Stimulated activated CD4-positive, alpha-beta T cell treated with anti-CD3 and anti-CD28 coated beads, Interleukin-2, amount 100 ng/mL, for 48 hours (primary cell): Measurements from ENCODE around the gene TMED10.
"Not testable (repeated sequence)": the region's sequence is repeated elsewhere in the genome, so short reads cannot be mapped to it uniquely, and the experiment has no call there.

Source experiments
- DNase-seq, 2 donors: peaks; one replicate each; pipeline ENCODE4 v3.0.0-alpha.2; 2020

Gene TMED10

GRCh38 chr14:75156111-75156510 is 20.3 kb downstream of the TMED10 start:
- no peak for DNase-seq

GRCh38 chr14:75155169-75155568 is 21.2 kb downstream of the TMED10 start:
- DNase-seq = no peak

GRCh38 chr14:75153295-75153694 is 23.1 kb downstream of the TMED10 start:
- no peak for DNase-seq

GRCh38 chr14:75151851-75152250 is 24.6 kb downstream of the TMED10 start:
- no peak for DNase-seq

GRCh38 chr14:75150637-75151036 is 25.8 kb downstream of the TMED10 start:
- DNase-seq = not testable (repeated sequence)

- no peak for DNase-seq
Observed at GRCh38 chr14:75150150-75150549, 26.3 kb downstream of the TMED10 start.

GRCh38 chr14:75147423-75148071 is 28.9 kb downstream of the TMED10 start:
- DNase-seq = no peak

GRCh38 chr14:75144944-75145343 is 31.5 kb downstream of the TMED10 start:
- DNase-seq = no peak

GRCh38 chr14:75143761-75144527 is 32.5 kb downstream of the TMED10 start:
- no peak for DNase-seq

GRCh38 chr14:75142494-75142893 is 33.9 kb downstream of the TMED10 start:
- no peak for DNase-seq

GRCh38 chr14:75141967-75142366 is 34.4 kb downstream of the TMED10 start:
- no peak for DNase-seq

- DNase-seq = no peak
Observed at GRCh38 chr14:75141062-75141461, 35.4 kb downstream of the TMED10 start.

- DNase-seq = no peak
Observed at GRCh38 chr14:75140620-75141019, 35.8 kb downstream of the TMED10 start.

GRCh38 chr14:75139185-75139584 is 37.2 kb downstream of the TMED10 start:
- DNase-seq = no peak

- no peak for DNase-seq
Observed at GRCh38 chr14:75138492-75138891, 37.9 kb downstream of the TMED10 start.

GRCh38 chr14:75134644-75135043 is 41.8 kb downstream of the TMED10 start:
- DNase-seq = no peak

GRCh38 chr14:75133597-75133996 is 42.8 kb downstream of the TMED10 start:
- no peak for DNase-seq

GRCh38 chr14:75132382-75133086 is 43.9 kb downstream of the TMED10 start:
- DNase-seq = peak; percentile 51 to 52

GRCh38 chr14:75128596-75128990 is 47.8 kb downstream of the TMED10 start:
- no peak for DNase-seq

- DNase-seq = no peak
Observed at GRCh38 chr14:75127903-75128595, 48.4 kb downstream of the TMED10 start.

GRCh38 chr14:75127474-75127820 is 49.0 kb downstream of the TMED10 start:
- not testable (repeated sequence) for DNase-seq

- peak; percentile 84 to 87 for DNase-seq
Observed at GRCh38 chr14:75126679-75127473, 49.5 kb downstream of the TMED10 start, which contains the start of gene NEK9. Gene NEK9, minus strand, starts transcription at chr14:75127048. Its CDS starts 127 bp downstream, at chr14:75126921.
